HG02588 (cell line): ENCODE data around the gene USP7.
"Not testable (repeated sequence)": the region's sequence is repeated elsewhere in the genome, so short reads cannot be mapped to it uniquely, and the experiment has no call there.

Experiments used
- ATAC-seq: cut with Tn5 transposase; IDR thresholded peaks from one replicate; pipeline ENCODE4 v1.9.1; 2021; ENCODE audit warnings: mild to moderate bottlenecking, moderate library complexity; ENCODE audit not compliant: unreplicated experiment

The USP7 gene

GRCh38 chr16:8848939-8849391 is 114.7 kb downstream of the USP7 start:
- ATAC-seq: no peak

- no peak for ATAC-seq
These were observed 115.3 kb downstream of the USP7 start for GRCh38 chr16:8848231-8848938.

GRCh38 chr16:8847623-8848022 is 116.1 kb downstream of the USP7 start:
- ATAC-seq: no peak

- no peak for ATAC-seq
These were observed 116.6 kb downstream of the USP7 start for GRCh38 chr16:8847145-8847544.

- no peak for ATAC-seq
These were observed 117.2 kb downstream of the USP7 start for GRCh38 chr16:8846401-8846932.

- no peak for ATAC-seq
These were observed 117.9 kb downstream of the USP7 start for GRCh38 chr16:8845699-8846298.

- ATAC-seq: not testable (repeated sequence)
These were observed 120.4 kb downstream of the USP7 start for GRCh38 chr16:8843296-8843695.
